Glomerular endothelial cell (primary cell): ENCODE results near the gene SDK1. TPM values are rescaled to one million over a fixed set of nuclear protein-coding genes. Genes with fewer than 3 reads are reported as not detected.
"Not testable (repeated sequence)": the region's sequence is repeated elsewhere in the genome, so short reads cannot be mapped to it uniquely, and the experiment has no call there.

Experiments used
- DNase-seq: peaks from one replicate; pipeline ENCODE4 v3.0.0-alpha.2; 2011; ENCODE audit warnings: low read depth, low spot score; ENCODE audit errors: extremely low read depth
- total RNA-seq: library from RNA; depleted of rRNA; stranded (reverse); fragments of >200 nt; gene quantifications from 2 replicates; pipeline ENCODE4 v1.2.3, GENCODE V29; 2015

SDK1 gene
- total RNA-seq, 1 donor from 2014 or later = 2.3 TPM

DNA sequence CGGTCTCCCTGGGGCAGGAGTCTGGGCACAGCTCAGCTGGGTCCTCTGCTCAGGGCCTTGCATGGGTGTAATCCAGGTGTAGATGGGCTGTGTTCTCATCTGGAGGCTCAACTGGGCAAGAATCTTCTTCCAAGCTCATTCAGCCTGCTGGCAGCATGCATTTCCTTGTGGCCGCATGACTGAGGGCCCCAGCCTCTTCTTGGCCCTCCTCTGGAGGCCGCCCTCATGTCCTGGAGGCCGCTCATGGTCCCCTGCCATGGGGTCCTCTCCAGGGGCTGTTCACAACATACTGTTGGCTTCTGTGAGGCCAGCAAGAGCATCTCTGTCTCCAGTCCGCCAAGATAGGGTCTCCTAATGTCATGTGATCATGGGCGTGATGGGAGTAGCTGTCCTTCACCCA lies 943.6 kb downstream of the SDK1 start:
- no peak for DNase-seq

DNA sequence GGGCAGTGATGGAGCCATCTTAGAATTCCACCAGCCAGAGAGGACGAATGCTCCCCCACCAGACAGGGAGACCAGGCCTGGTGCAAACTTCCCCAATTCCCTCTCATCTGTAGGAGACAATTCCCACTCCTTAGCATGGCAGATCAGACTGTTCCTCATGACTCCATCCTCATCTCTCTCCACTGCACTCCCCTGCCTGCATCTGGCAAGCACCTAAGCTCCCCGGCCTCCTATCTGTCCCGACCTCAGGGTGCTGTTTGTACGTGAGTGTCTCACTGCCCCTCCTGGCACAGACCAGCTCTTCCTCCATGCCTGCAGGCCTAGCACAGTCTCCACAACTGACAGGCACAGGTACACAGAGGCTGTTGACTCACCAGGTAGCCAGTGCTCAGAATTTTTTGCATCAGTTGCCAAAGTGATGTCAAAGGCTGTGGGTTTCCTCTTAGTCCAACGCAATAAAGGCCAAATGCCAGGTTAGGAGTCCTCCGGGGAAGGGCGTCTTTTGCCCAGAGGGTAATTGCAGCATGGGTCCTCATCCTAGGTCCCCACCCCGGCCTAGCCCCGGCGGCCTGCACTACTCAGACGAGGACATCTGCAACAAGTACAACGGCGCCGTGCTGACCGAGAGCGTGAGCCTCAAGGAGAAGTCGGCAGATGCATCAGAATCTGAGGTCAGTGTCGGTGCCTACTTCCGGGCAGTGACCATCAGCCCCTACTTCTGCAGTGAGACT lies 944.2 kb downstream of the SDK1 start:
- no peak for DNase-seq

DNA sequence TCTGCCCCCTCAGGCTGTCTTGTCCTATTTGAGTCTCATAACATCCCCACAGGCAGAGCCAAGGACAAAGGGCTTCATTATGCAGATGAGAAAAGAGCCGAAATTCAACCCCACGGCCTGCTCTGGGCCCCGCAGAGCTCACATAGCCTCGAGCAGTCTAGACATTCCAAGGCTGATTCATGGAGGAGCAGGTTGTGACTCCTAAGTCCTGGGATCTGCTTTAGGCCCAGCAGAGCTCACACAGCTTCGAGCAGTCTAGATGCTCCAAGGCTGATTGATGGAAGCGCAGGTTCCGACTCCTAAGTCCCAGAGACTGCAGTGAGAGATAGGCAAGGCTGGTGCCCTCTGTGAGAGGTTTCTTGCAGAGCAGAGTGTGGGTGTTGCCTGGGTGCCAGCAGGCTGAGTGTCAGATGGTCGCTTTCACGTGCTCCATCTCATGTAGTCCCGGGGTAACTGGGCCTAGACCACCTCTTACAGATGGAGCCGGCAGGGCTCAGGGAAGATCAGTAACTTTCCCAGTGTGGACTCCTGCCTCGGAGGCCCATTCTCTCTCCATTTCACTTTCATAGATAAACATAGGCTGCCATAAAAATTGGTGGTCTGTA lies 944.9 kb downstream of the SDK1 start:
- no peak for DNase-seq

DNA sequence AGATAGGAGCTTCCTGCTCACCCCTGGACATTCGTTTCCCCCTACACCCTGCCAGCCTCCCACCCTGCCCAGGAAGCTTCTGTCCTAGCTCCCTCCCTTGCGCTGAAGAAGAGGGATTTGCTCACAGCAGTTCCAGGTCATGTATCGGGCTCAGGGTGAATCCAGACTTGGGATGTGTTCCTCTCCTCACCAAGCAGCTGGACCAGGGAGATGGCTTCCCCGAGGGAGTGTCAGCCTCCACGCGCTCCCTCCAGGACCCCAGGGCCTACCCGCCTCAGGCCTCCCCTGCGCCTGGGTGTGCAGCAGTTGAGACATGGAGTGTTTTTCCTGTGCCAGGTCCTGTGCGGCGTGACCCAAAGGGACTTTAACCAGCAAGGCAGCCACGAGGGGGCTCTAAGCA lies 945.5 kb downstream of the SDK1 start:
- DNase-seq = no peak

DNA sequence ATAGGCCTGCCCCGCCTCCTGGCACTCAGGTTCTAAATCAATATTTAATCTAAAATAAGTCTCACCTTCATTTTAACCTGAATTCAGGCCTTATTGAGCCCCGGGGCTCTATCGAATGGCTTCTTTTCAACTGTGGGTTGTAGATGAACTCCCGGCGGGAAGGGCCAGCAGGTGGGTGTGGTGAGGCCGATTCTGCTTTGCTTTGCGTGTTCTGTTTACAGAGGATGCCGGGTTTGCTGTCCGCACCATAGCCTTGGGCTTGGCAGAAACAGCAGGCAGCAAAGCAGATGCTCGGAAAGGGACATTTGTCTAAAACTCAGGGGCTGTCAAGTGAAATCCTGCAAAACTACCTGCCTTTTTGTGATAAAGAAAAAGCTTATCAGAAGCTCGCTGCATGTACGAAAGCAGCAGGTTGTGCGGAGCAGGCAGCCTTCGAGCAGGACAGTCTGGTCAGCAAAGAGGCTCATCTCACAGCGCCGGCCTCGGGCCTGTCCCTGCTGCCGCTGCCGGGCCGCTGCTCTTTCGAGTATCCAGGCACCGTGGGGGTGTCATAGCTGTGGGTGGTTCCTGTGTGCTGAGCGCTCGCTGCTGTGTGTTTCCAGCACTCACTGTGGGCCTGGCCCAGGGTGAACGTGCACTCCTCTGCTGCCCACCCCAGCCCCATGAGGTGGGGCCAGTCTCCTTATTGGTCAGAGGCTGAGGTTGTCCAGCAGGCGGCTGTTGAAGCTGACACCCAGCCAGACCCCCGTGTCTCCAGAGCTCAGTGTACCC lies 946.2 kb downstream of the SDK1 start:
- no peak for DNase-seq

DNA sequence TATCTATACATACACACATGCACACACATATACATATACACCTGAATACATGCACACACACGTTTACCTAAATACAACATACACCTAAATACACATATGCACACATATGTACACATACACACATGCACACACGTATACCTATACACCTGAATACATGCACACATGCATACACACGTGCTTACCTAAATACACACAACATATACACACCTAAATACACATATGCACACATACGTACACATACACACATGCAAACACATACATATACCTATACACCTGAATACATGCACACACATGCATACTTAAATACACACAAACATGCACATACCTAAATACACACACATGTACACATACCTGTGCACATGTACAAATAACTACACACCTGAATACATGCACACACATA lies 947.2 kb downstream of the SDK1 start:
- DNase-seq = no peak

DNA sequence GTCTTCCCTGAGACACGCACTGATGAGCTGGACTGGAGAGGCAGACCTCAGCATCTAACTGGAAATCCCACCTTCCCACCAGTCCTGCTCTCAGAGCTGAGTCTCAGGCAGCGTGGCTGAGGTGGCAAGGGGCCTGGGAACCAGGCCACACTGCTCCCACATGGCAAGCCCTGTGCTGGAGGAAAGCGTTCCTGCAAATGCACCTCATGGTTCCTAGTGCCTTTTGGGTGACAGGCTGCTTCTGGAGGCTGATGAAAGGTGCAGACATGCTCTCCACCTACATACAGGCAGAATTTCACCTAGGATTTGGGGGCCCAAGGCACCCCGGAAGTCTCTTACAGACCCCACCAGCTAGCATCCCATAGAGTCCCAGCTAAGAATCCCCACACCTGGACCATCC lies 948.2 kb downstream of the SDK1 start:
- no peak for DNase-seq

DNA sequence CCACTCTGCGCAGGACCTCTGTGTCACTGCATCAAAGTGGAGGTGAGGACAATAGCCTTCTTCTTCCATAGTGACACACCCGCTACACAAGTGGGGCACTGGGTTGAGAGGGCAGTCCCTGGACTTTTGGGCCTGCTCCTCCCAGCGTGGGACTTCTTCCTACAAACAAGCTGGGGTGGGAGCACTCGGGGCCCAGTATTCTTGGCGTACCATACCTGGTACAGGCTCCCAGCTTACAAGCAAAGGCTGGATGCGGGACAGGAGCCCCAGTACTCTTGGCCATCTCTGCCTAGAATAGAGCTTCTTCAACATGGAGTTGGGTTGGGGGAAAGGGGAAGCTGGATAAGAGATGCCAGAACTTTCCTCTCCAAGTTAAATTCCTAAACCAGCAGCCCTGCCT lies 954.3 kb downstream of the SDK1 start:
- DNase-seq = no peak

DNA sequence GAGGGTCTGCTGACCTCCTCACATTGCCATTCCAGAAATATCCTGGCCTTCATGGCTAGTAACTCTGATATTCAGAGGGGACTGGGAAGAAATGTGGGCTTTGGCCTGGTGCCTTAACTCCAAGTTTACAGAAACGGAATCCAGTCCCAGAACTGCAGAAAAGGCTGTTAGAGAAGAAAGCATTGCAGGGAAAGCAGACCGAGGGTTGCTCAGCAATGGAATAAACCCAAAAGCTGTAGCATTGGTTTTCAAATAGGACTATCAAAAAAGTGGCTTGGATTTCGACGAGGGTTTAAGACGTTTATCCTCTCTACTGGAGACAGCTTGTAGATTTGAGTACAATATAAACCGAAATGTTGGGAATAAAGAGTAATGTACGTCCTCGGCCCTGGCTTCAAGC lies 955.2 kb downstream of the SDK1 start:
- DNase-seq = no peak

DNA sequence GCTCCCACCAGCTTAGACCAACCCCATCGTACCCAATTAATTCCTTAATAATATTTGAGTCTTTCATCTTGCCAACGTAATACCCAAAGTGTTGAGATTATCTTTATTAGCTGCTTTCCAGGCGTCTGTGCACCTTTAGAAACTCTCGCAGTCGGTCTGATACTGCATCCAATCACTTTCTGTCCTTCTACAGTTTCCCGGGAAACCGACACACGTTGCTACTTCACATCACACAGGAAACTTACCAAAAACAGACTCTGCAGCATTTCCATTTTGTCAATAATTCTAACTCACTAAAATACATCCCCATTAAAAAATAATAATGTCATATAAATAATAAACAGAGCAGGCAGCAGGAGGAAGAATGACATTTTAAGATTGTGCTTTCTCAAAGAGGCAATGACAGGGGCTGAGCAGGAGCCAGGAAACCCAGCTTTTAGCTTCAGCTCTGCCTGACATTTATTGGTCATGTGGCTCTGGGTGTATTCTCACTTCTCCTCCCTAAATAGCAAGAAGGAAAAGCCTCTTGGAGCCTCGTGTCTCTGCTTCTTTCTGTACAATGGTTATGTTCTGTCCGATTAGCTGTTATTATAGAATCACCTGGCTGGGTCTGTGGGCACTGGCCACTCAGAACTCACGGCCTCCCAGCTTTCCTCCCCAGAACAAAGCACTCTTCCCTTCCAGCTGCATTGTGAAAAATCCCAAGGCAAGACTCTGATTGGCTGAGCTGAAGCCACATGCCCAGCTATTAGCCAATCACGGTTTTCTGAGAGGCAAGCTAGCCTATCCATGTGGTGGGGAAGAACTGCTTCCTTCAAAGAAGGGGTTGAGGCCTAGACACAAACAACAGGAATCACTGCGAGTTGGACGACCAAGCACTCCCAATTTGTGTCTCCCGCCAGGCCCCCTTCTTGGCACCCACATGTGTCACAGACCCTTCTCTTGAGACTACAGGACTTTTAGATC lies 956.4 kb downstream of the SDK1 start:
- DNase-seq = no peak

DNA sequence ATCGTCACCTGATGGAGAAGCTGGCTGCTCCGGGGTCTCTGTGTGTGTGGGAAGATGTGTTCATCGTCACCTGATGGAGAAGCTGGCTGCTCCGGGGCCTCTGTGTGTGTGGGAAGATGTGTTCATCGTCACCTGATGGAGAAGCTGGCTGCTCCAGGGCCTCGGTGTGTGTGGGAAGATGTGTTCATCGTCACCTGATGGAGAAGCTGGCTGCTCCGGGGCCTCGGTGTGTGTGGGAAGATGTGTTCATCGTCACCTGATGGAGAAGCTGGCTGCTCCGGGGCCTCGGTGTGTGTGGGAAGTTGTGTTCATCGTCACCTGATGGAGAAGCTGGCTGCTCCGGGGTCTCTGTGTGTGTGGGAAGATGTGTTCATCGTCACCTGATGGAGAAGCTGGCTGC lies 959.1 kb downstream of the SDK1 start:
- DNase-seq = not testable (repeated sequence)

DNA sequence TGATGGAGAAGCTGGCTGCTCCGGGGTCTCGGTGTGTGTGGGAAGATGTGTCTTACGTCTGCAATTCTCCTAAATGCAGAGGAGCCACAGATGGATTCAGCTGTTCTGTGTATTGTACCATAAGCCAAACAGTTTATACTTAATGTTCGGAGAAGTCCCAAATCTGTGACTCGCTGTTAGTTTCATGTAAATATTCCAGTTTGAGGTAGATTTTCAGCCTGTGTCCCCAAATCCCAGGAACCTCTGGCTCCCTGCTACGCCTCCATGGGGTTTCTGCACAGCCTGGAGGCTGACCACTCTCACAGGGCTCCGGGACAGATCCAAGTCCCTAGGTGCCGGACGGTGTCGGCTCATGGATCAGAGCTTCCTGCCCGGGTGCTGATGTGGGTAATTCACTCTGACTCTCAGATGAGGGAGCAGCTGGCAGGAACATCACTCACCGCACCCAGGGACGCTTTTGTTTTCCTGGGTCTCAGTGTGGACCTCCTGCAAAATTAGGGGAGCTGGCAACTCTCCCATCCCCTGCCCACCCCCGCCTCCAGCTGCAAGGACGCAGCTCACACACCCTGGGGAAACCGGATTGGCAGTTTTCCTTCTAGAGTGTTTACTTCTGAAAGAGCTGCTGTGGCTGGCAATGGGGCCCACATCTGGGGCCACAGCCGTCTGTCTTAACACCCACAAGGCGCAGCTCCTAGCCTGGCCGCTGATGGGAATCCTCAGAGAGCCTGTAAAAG lies 960.0 kb downstream of the SDK1 start:
- DNase-seq = no peak

DNA sequence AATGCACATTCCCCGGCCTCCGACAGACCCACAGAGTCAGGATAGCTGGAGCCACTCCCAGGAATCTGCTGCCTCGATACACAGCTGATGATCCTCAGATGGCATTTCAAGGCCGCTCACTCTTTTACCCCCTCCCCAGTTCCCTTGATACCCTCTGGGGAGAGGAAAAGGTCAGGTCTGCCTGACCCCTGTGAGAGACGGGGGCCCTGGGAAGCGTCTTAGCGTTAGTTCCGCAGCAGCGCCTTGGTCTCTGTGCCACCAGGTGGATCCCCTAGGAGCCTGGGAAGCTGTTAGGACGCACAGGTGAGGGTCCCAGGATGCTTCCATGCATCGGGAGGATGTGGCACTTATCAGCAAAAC lies 960.5 kb downstream of the SDK1 start:
- DNase-seq = no peak

DNA sequence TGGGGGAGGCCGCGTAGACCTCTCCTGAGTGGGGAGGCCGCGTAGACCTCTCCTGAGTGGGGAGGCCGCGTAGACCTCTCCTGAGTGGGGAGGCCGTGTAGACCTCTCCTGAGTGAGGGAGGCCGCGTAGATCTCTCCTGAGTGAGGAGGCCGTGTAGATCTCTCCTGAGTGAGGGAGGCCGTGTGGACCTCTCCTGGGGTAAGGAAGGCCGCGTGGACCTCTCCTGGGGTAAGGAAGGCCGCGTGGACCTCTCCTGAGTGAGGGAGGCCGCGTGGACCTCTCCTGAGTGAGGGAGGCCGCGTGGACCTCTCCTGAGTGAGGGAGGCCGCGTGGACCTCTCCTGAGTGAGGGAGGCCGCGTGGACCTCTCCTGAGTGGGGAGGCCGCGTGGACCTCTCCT lies 963.2 kb downstream of the SDK1 start:
- not testable (repeated sequence) for DNase-seq

DNA sequence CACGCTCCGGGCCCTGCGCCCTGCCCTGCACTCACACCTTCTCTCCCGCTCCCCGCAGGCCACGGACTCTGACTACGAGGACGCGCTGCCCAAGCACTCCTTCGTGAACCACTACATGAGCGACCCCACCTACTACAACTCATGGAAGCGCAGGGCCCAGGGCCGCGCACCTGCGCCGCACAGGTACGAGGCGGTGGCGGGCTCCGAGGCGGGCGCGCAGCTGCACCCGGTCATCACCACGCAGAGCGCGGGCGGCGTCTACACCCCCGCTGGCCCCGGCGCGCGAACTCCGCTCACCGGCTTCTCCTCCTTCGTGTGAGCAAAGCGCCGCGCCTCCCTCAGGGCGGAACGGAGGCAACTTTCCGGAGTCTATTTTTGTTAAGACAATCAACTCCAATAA lies 964.0 kb downstream of the SDK1 start:
- no peak for DNase-seq

DNA sequence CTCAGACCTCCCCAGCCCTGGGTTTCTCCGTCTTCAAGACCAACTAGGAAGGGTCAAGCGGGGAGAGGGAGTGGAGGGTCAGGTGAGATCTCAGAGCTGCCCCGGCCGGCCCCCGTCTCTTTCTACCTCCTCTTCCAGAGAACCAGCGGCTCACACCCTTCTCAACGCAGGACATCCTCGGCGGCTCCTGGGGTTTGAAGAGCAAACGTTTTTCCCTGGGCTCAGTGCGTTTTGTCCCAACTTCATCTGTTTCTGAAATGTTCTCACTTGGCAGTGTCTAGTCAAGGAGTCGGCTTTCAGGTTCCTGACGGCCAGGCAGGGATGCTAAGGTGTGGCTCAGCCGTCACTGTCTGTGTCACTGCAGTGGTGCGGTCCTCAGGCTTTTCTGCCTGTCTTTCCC lies 964.6 kb downstream of the SDK1 start:
- no peak for DNase-seq

DNA sequence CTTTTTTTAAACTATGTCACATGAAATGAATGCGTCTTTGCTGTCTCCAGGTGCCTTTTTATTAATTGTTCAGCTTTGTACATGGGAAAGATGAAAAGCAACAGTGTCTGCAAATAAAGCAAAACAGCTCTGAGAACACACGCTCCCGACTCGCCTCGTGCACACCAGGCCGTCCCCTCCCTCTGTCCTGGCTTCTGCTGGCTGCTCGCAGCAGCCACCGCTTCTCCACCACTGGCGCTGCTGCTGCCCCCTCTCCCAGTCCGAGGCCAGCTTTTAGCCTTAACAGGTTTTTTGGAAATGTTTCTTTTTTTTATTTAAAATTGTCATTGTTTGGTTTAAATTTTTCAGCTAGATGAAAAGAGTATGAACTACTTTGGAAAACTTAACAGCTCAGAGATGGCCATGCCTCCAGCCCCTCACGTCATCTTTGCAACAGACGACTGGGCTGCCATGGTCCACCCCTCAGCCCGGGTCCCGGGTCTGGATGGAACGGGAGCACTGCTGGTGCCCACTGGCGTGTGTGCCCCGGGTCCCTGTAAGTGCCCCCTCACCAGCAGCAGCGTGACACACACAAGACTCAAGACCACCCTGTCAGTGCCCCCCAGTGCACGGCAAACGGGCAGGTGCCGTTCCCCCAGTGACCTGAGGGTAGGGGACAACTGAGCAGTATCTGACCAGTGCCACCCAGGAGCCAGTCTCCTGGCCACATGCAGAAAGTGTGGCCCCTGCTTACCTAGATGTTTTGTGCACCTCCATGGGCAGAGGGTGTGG lies 965.4 kb downstream of the SDK1 start:
- no peak for DNase-seq

DNA sequence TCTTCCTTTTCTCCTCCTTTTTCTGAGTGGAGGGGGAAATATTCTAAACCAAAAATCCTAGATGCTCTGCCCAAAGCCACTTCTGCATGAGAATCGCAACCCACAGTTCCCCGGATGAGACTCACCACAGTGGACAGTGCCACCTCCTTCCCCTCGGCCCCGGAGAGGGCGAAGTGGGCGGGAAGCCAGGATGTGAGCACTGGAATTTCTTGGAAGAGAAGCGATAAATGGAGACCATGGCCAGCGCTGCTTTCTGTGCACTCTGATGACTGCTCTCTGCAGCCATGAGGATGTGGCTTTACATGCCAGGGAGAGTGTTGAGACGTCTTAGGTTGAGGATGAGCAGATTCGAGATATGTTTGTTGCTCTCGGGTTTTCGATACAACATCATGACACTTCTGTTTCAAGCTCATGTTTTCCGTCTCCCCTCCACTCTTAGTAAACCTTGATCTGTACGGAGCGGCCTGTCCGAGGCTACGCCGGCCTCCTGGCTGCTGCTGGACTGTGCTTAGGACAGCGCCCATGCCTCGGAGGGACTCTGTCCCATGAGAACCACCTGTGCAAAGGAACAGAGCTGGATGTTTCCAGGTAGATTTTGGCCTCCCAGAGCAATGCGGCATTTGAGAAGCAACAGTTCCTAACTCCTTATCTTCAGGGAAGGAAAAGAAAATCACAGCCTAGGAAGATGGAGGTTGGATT lies 966.4 kb downstream of the SDK1 start:
- DNase-seq = no peak
